ENCODE data around the gene SCN3B.

The SCN3B gene

GRCh38 chr11:123640677-123641494, 13.5 kb downstream of the SCN3B start:
- WGBS, 2 experiments: 41 to 45% methylated on average over 22 of the region's 22 CpGs
- no peaks in the 10 kb centered on the region for H3K27me3 ChIP-seq (ENCODE audit: control insufficient read depth, insufficient read depth, low read length, poor library complexity, severe bottlenecking)

GRCh38 chr11:123640029-123640428, 14.4 kb downstream of the SCN3B start:
- 96 to 97% methylated on average over 5 of the region's 5 CpGs for WGBS, 2 experiments
- no peaks in the 10 kb centered on the region for H3K36me3 ChIP-seq (ENCODE audit: control insufficient read depth, insufficient read depth, low read length)
- no peak overlapping the region for H3K27ac ChIP-seq (ENCODE audit: insufficient read depth, low read depth, low read length, poor library complexity, severe bottlenecking)
- H3K4me3 ChIP-seq (ENCODE audit: insufficient read depth, low read depth, low read length): no peak overlapping the region
- H3K27me3 ChIP-seq (ENCODE audit: control insufficient read depth, insufficient read depth, low read length, poor library complexity, severe bottlenecking): no peaks in the 10 kb centered on the region
- no peaks in the 10 kb centered on the region for H3K4me1 ChIP-seq (ENCODE audit: control insufficient read depth, insufficient read depth, low read length)
- no peaks in the 10 kb centered on the region for H3K9me3 ChIP-seq (ENCODE audit: control insufficient read depth, low read length)

More at GRCh38 chr11:123640677-123641494, 13.5 kb downstream of the SCN3B start:
- H3K9me3 ChIP-seq (ENCODE audit: control insufficient read depth, low read length): no peaks in the 10 kb centered on the region
- H3K4me1 ChIP-seq (ENCODE audit: control insufficient read depth, insufficient read depth, low read length): peaks cover 5% of the 10 kb centered on the region
- no peaks in the 10 kb centered on the region for H3K36me3 ChIP-seq (ENCODE audit: control insufficient read depth, insufficient read depth, low read length)
- no peak overlapping the region for H3K27ac ChIP-seq (ENCODE audit: insufficient read depth, low read depth, low read length, poor library complexity, severe bottlenecking)
- no peak overlapping the region for H3K4me3 ChIP-seq (ENCODE audit: insufficient read depth, low read depth, low read length)

- Histone ChIP-seq H3K27me3 (ENCODE audit: control insufficient read depth, insufficient read depth, low read length, poor library complexity, severe bottlenecking) (no peaks in the 10 kb centered on the region), H3K4me1 (ENCODE audit: control insufficient read depth, insufficient read depth, low read length) (peaks cover 2% of the 10 kb centered on the region), H3K9me3 (ENCODE audit: control insufficient read depth, low read length) (no peaks in the 10 kb centered on the region), H3K36me3 (ENCODE audit: control insufficient read depth, insufficient read depth, low read length) (no peaks in the 10 kb centered on the region), H3K4me3 (ENCODE audit: insufficient read depth, low read depth, low read length) (no peak overlapping the region), H3K27ac (ENCODE audit: insufficient read depth, low read depth, low read length, poor library complexity, severe bottlenecking) (no peak overlapping the region)
- WGBS, 2 experiments: 82 to 91% methylated on average over 2 to 3 of the region's 3 CpGs
Measured at GRCh38 chr11:123630126-123630608, 24.3 kb downstream of the SCN3B start.

GRCh38 chr11:123628936-123629683, 25.3 kb downstream of the SCN3B start:
- 87% methylated on average over 10 of the region's 10 CpGs for WGBS, 2 experiments
- Histone ChIP-seq H3K4me3 (ENCODE audit: insufficient read depth, low read depth, low read length) (no peak overlapping the region), H3K9me3 (ENCODE audit: control insufficient read depth, low read length) (no peaks in the 10 kb centered on the region), H3K27me3 (ENCODE audit: control insufficient read depth, insufficient read depth, low read length, poor library complexity, severe bottlenecking) (no peaks in the 10 kb centered on the region), H3K4me1 (ENCODE audit: control insufficient read depth, insufficient read depth, low read length) (peaks cover 2% of the 10 kb centered on the region), H3K36me3 (ENCODE audit: control insufficient read depth, insufficient read depth, low read length) (no peaks in the 10 kb centered on the region), H3K27ac (ENCODE audit: insufficient read depth, low read depth, low read length, poor library complexity, severe bottlenecking) (no peak overlapping the region)

- Histone ChIP-seq H3K4me3 (ENCODE audit: insufficient read depth, low read depth, low read length) (no peak overlapping the region), H3K9me3 (ENCODE audit: control insufficient read depth, low read length) (no peaks in the 10 kb centered on the region), H3K4me1 (ENCODE audit: control insufficient read depth, insufficient read depth, low read length) (peaks cover 2% of the 10 kb centered on the region), H3K36me3 (ENCODE audit: control insufficient read depth, insufficient read depth, low read length) (no peaks in the 10 kb centered on the region), H3K27me3 (ENCODE audit: control insufficient read depth, insufficient read depth, low read length, poor library complexity, severe bottlenecking) (no peaks in the 10 kb centered on the region), H3K27ac (ENCODE audit: insufficient read depth, low read depth, low read length, poor library complexity, severe bottlenecking) (no peak overlapping the region)
- 92 to 93% methylated on average over 2 of the region's 2 CpGs for whole genome bisulfite sequencing, 2 experiments
Measured at GRCh38 chr11:123624974-123625373, 29.4 kb downstream of the SCN3B start.

GRCh38 chr11:123622576-123622975, 31.8 kb downstream of the SCN3B start:
- Histone ChIP-seq H3K27me3 (ENCODE audit: control insufficient read depth, insufficient read depth, low read length, poor library complexity, severe bottlenecking) (no peaks in the 10 kb centered on the region), H3K4me1 (ENCODE audit: control insufficient read depth, insufficient read depth, low read length) (no peaks in the 10 kb centered on the region), H3K4me3 (ENCODE audit: insufficient read depth, low read depth, low read length) (no peak overlapping the region), H3K27ac (ENCODE audit: insufficient read depth, low read depth, low read length, poor library complexity, severe bottlenecking) (no peak overlapping the region), H3K9me3 (ENCODE audit: control insufficient read depth, low read length) (no peaks in the 10 kb centered on the region), H3K36me3 (ENCODE audit: control insufficient read depth, insufficient read depth, low read length) (peaks cover 2% of the 10 kb centered on the region)
- WGBS, 2 experiments: 89 to 94% methylated on average over 9 of the region's 9 CpGs

GRCh38 chr11:123616505-123617198, 37.8 kb downstream of the SCN3B start:
- WGBS, 2 experiments: 93 to 94% methylated on average over 11 of the region's 11 CpGs
- H3K36me3 ChIP-seq (ENCODE audit: control insufficient read depth, insufficient read depth, low read length): peaks cover 16% of the 10 kb centered on the region

GRCh38 chr11:123611698-123612097, 42.7 kb downstream of the SCN3B start:
- no peak overlapping the region for H3K4me3 ChIP-seq (ENCODE audit: insufficient read depth, low read depth, low read length)
- WGBS, 2 experiments: 66 to 71% methylated on average over 4 of the region's 4 CpGs
- no peaks in the 10 kb centered on the region for H3K9me3 ChIP-seq (ENCODE audit: control insufficient read depth, low read length)
- H3K27ac ChIP-seq (ENCODE audit: insufficient read depth, low read depth, low read length, poor library complexity, severe bottlenecking): no peak overlapping the region
- no peaks in the 10 kb centered on the region for H3K4me1 ChIP-seq (ENCODE audit: control insufficient read depth, insufficient read depth, low read length)
- H3K36me3 ChIP-seq (ENCODE audit: control insufficient read depth, insufficient read depth, low read length): peaks cover 13% of the 10 kb centered on the region
- no peaks in the 10 kb centered on the region for H3K27me3 ChIP-seq (ENCODE audit: control insufficient read depth, insufficient read depth, low read length, poor library complexity, severe bottlenecking)

More at GRCh38 chr11:123616505-123617198, 37.8 kb downstream of the SCN3B start:
- Histone ChIP-seq H3K4me3 (ENCODE audit: insufficient read depth, low read depth, low read length) (no peak overlapping the region), H3K27me3 (ENCODE audit: control insufficient read depth, insufficient read depth, low read length, poor library complexity, severe bottlenecking) (no peaks in the 10 kb centered on the region), H3K27ac (ENCODE audit: insufficient read depth, low read depth, low read length, poor library complexity, severe bottlenecking) (no peak overlapping the region), H3K4me1 (ENCODE audit: control insufficient read depth, insufficient read depth, low read length) (no peaks in the 10 kb centered on the region), H3K9me3 (ENCODE audit: control insufficient read depth, low read length) (no peaks in the 10 kb centered on the region)

GRCh38 chr11:123608945-123609344, 45.5 kb downstream of the SCN3B start:
- Histone ChIP-seq H3K36me3 (ENCODE audit: control insufficient read depth, insufficient read depth, low read length) (peaks cover 15% of the 10 kb centered on the region), H3K9me3 (ENCODE audit: control insufficient read depth, low read length) (no peaks in the 10 kb centered on the region), H3K27ac (ENCODE audit: insufficient read depth, low read depth, low read length, poor library complexity, severe bottlenecking) (no peak overlapping the region), H3K27me3 (ENCODE audit: control insufficient read depth, insufficient read depth, low read length, poor library complexity, severe bottlenecking) (no peaks in the 10 kb centered on the region), H3K4me3 (ENCODE audit: insufficient read depth, low read depth, low read length) (no peak overlapping the region), H3K4me1 (ENCODE audit: control insufficient read depth, insufficient read depth, low read length) (no peaks in the 10 kb centered on the region)
- 87 to 90% methylated on average over 8 of the region's 8 CpGs for WGBS, 2 experiments

GRCh38 chr11:123608371-123608770, 46.1 kb downstream of the SCN3B start:
- H3K9me3 ChIP-seq (ENCODE audit: control insufficient read depth, low read length): no peaks in the 10 kb centered on the region
- peaks cover 11% of the 10 kb centered on the region for H3K36me3 ChIP-seq (ENCODE audit: control insufficient read depth, insufficient read depth, low read length)
- no peaks in the 10 kb centered on the region for H3K27me3 ChIP-seq (ENCODE audit: control insufficient read depth, insufficient read depth, low read length, poor library complexity, severe bottlenecking)
- no peak overlapping the region for H3K27ac ChIP-seq (ENCODE audit: insufficient read depth, low read depth, low read length, poor library complexity, severe bottlenecking)
- H3K4me3 ChIP-seq (ENCODE audit: insufficient read depth, low read depth, low read length): no peak overlapping the region
- no peaks in the 10 kb centered on the region for H3K4me1 ChIP-seq (ENCODE audit: control insufficient read depth, insufficient read depth, low read length)
- 91 to 96% methylated on average over 9 of the region's 9 CpGs for WGBS, 2 experiments
